Right ventricle myocardium inferior (tissue), 1 donor: ENCODE results near the gene ASXL1. TPM values are rescaled to one million over a fixed set of nuclear protein-coding genes. Genes with fewer than 3 reads are reported as not detected.
"Not testable (repeated sequence)": the region's sequence is repeated elsewhere in the genome, so short reads cannot be mapped to it uniquely, and the experiment has no call there.

Experiments used
- ATAC-seq: fragments of 200-7000 bp; cut with Tn5 transposase; one replicate; pipeline ENCODE4 v1.9.1; 2020; ENCODE audit warnings: mild to moderate bottlenecking, moderate library complexity
- DNase-seq: peaks from one replicate; pipeline ENCODE4 v3.0.0; 2021; ENCODE audit errors: missing footprints
- intact Hi-C: fragments of 100-400 bp; cut with DNase I; formaldehyde crosslinking; loops from one replicate; pipeline ENCODE4 v1.11.0; 2022
- total RNA-seq: library from RNA; stranded (reverse); fragmentation: NEBNext Ultra II Directional; extraction: Animal tissue kit (Norgen Biotek cat#: 25700); gene quantifications from one replicate; pipeline ENCODE4 v1.2.1, GENCODE V29; 2021
- donor health status: DM: no; HTN: yes; CAD: no; lungs with severe emphysema.

ASXL1 gene
- total RNA-seq, 1 donor from 2014 or later: 23.1 TPM

DNA sequence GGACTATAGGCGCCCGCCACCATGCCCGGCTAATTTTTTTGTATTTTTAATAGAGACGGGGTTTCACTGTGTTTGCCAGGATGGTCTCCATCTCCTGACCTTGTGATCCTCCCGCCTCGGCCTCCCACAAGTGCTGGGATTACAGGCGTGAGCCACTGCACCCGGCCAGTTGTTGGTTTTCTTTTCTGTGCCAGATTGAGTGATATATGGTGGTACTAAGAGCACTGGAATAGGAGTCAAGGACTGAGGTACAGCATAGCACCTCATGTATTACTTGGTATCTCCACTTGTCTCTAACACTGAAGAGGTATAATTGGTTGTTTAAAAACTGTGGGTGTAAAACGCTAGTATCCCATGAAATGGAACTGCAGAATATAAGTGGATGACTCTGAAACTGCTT is 25.3 kb downstream of the ASXL1 start:
- DNase-seq, ATAC-seq, intact Hi-C loops: not testable (repeated sequence)

DNA sequence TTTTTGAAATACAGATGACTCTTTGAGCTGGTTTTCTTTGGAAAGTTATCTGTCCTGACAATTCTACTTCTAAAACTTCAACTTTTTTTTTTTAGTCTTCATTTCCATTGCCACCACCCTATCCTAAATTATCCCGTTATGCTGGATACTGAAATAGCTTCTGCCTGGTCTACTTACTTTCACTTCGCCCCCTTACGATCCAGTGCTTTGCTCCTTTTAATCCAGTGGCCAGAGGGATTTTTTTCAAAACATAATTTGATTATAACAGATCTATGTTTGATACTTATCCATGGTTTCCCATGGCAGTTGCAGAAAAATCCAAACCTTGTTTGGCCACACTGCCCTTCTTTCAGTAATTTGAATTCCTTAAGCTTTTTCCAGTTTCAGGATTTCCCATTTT is 27.4 kb downstream of the ASXL1 start:
- no peak for DNase-seq
- no peak for ATAC-seq
- intact Hi-C loops: no loop called here

- ATAC-seq (no peak), DNase-seq (no peak)
- intact Hi-C loops: no loop called here
These were observed 28.0 kb downstream of the ASXL1 start for GRCh38 chr20:32386091-32386490.

DNA sequence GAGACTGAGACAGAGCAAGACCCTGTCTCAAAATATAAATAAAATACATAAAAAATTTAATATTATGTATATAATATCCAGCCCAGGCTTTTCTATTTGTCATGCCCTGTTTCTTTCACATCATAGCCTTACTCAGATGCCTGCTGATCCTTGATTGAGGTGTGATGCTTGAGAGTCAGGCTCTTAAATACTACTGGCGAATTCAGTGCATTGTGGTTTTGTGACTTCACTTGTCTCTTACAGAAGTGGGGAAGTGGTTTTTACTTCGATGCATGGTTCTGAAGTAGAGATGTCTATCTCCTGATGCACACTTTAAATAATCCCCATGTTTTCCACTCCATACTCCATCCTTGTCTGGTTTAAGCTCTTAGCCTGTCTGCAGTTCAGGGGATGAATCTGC is 29.1 kb downstream of the ASXL1 start:
- ATAC-seq (no peak), DNase-seq (no peak)
- intact Hi-C loops: no loop called here

DNA sequence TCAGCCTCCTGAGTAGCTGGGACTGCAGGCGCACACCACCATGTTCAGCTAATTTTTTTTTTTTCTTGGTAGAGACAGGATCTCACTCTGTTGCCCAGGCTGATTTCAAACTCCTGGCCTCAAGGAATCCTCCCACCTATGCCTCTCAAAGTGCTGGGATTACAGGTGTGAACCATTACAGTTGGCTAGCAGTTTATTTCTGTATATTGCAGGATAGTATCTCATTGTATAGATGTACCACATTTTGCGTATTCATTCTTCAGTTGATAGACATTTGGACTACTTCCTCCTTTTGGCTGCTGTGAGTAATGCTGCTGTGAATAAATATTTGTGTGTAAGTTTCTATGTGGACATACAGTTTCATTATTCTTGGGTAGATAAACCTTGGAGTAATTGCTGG is 32.9 kb downstream of the ASXL1 start:
- ATAC-seq: no peak
- no peak for DNase-seq
- intact Hi-C loops: no loop called here

- DNase-seq (no peak), ATAC-seq (no peak)
- intact Hi-C loops: no loop called here
These were observed 36.9 kb downstream of the ASXL1 start for GRCh38 chr20:32395066-32395465.

- DNase-seq (no peak), ATAC-seq (no peak)
- intact Hi-C loops: no loop called here
These were observed 38.6 kb downstream of the ASXL1 start for GRCh38 chr20:32396646-32397160.

DNA sequence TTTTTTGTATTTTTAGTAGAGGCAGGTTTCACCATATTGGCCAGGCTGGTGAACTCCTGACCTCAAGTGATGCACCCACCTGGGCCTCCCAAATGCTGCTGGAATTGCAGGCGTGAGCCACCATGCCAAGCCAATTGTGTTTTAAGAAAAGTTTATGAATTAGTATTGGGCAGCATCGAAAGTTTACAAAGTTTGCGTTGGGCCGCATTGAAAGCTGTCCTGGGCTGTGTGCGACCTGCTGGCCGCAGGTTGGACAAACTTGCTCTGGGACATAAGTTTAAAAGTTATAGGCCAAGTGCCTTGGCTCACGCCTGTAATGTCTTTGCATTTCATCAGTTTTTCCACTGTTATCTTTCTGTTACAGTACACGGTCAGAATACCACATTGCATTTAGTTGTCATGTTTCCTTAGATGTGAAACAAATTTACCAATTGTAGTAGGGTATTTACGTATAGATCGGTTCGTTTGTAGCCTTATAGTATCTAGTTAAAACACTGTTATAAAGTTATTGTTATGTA is 39.5 kb downstream of the ASXL1 start:
- intact Hi-C loops: no loop called here
- DNase-seq: no peak
- ATAC-seq: no peak

- intact Hi-C loops: no loop called here
- DNase-seq (no peak), ATAC-seq (no peak)
These were observed 42.3 kb downstream of the ASXL1 start for GRCh38 chr20:32400476-32400875.

DNA sequence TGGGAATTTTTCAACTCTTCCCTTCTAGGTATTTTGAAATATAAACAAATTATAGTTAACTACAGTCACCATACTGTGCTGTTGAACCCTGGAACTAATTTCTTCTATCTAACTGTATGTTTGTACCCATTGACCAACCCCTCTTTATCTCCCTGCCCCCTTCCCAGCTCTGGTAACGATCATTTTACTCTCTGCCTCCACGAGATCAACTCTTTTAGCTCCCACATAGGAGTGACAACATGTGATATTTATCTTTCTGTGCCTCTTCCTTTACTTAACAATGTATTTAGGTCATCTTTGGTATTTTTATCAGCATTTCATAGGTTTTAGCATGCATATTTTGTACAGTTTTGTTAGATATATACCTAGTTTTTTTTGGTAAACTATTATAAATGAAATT is 45.9 kb downstream of the ASXL1 start:
- ATAC-seq (no peak), DNase-seq (no peak)
- intact Hi-C loops: no loop called here

- ATAC-seq: no peak
- intact Hi-C loops: no loop called here
These were observed 48.6 kb downstream of the ASXL1 start for GRCh38 chr20:32406701-32407100.

DNA sequence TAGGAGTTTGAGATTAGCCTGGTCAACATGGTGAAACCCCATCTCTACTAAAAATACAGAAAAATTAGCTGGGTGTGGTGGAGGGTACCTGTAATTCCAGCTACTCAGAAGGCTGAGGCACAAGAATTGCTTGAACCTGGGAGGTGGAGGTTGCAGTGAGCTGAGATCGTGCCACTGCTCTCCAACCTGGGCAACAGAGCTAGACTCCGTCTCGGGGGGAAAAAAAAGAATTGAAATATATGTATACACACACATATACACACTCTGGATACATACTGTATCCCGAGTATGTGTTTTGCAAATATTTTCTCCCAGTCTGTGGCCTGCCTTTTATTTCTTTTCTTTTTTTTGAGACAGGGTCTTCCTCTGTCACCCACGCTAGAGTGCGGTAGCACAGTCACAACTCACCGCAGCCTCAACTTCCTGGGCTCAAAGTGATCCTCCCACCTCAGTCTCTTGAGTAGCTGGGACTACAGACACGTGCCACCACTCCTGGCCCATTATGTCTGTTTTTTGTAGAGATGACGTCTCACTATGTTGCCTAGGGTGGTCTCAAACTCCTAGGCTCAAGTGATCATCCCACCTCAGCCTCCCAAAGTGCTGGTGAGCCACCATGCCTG is 49.1 kb downstream of the ASXL1 start:
- intact Hi-C loops, DNase-seq, ATAC-seq: not testable (repeated sequence)

More at GRCh38 chr20:32406701-32407100, 48.6 kb downstream of the ASXL1 start:
- DNase-seq: no peak

DNA sequence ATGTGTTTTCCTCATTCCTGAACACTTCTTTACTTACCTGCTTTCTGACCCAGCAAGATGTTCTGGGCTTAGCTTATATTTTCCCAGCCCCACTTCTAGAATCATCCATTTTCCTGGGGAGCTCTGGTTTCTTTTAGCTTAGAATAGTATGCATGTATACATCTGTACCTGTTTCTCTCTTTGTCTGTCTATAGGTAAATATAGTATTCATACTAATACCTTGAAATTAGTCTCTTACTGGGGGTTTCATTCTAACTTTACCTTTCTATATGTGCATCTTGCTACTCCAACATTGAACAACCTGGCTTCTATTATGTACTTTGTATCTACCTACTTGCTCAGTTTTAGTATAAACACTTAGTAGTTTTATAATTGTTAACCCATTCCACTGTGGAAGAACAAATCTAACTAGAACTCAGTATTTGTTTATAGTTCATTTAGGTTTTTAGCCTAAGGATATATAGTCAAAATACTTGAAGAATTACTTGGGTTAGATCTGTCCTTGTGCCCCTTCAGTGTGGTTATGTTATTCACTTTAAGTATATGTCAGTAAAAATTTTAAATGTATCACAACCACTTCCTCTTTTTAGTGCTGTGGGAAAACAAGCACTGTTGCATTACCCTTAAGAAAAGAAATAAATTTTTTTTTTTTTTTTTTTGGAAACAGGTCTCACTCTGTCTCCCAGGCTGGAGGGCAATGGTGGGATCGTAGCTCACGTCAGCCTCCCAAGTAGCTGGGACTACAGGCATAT is 54.0 kb downstream of the ASXL1 start:
- ATAC-seq: no peak
- intact Hi-C loops: no loop called here
- DNase-seq: no peak

DNA sequence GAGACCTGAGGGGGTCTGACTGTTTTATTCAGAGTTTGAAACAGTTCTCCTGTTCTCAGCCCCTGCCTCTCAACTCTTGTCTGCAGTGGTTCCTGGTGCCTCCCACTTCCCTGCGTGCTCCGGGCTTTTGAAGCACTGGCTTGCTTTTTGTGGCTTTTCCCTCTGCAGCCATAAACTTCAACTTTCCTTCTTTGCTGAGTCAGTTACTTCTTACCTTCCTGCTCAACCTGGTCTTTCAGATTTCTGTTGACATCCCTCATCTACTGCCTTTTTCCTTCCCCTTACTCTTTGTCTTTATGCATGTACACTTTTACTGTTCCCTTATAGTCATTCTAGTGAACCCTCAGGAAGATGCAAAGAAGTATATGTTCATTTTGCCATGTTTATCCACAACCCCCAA is 57.4 kb downstream of the ASXL1 start:
- ATAC-seq: no peak
- intact Hi-C loops: no loop called here
- no peak for DNase-seq

GRCh38 chr20:32416206-32416605 is 58.1 kb downstream of the ASXL1 start:
- DNase-seq (no peak), ATAC-seq (no peak)
- intact Hi-C loops: no loop called here

DNA sequence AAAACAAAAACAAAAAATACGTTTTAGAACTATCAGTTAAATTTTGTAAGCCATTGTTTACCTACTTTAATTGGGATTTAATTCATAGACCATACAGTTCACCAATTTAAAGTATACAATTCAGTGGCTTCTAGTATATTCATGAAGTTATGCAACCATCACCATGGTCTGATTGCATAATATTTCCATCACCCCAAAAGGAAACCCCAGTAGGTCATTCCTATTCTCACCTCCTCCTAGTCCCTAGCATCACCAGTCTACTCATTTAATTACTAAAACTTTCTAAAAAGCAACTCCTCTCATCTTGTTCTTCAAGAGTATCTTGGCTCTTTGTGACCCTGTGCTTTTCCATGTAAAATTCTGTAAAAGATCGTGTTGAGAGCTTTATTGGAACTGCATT is 60.2 kb downstream of the ASXL1 start:
- intact Hi-C loops: no loop called here
- DNase-seq (no peak), ATAC-seq (no peak)

DNA sequence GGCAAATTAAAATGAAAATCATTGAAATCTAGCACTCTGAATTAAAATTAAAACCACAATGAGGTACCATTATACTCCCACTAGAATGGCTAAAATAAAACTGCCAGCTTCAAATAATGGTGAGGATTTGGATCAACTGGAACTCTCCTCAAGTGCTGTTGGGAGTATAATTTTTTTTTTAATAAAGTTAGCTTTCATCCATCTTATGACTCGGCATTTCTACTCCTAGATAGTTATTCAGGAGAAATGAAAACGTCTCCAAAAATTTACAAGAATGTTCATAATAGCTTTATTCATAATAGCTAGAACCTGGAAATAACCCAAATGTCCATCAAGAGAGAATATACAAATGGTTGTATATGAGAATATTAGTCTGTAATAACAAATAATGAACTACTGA is 63.2 kb downstream of the ASXL1 start:
- ATAC-seq: no peak
- no peak for DNase-seq
- intact Hi-C loops: no loop called here

DNA sequence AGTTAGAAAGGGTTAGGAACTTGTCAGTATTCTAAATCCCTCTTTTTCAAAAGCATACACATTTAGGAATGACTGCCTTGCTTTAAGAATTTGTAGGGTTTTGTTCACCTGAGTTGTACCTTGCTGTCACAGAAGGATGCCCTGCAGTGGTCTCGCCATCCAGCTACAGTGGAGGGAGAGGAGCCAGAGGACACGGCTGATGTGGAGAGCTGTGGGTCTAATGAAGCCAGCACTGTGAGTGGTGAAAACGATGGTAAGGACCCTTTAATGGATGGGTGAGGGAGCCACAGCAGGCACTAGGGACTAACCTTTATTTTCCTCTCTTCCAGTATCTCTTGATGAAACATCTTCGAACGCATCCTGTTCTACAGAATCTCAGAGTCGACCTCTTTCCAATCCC is 69.9 kb downstream of the ASXL1 start:
- intact Hi-C loops: no loop called here
- ATAC-seq: no peak
- no peak for DNase-seq

DNA sequence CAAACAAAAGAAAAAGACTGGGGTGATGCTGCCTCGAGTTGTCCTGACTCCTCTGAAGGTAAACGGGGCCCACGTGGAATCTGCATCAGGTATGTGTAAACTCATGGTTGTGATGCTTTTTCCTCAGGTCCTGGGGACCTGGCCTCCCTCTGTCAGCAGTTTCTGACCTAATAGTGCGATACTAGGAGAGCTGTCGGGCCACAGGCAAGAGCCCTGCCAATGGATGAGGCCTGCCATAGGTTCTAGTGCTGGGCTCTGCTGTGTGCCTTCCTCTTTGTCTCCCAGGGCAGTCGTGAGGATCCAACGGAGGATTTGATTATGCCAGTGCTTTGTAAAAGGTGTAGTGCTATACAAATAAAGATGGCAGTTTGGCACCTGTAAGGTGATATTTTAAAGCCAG is 71.2 kb downstream of the ASXL1 start:
- intact Hi-C loops: no loop called here
- DNase-seq: no peak
- ATAC-seq: no peak

DNA sequence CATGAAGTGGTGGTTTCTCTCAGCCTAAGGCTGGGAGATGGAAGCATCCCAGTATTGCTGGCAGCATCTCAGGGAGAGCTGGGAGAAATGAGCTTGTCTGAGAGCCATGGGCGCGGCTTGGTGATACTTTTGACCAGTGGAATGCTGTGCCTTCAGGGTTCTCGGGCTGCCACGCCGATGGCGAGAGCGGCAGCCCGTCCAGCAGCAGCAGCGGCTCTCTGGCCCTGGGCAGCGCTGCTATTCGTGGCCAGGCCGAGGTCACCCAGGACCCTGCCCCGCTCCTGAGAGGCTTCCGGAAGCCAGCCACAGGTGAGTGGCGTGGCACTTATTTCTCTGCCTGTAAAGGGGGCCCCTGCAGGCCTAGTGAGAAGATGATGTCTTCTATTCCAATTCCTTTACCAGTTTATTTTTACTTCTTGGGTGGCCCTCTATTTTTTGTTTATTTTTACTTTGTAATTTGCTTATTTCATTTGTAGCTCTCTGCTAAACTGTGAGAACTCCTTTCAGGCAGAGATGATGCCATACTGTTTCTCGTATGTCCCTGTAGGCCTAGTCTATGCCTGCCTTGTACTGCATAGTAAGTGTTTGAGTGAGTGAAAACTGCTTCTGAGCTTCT is 71.7 kb downstream of the ASXL1 start:
- no peak for ATAC-seq
- DNase-seq: no peak
- intact Hi-C loops: no loop called here
